IMR-90 (cell line): ENCODE measurements around the gene DHX34. TPM values are rescaled to one million over a fixed set of nuclear protein-coding genes. Genes with fewer than 3 reads are reported as not detected.

Source experiments
- ATAC-seq: fragments of 200-7000 bp; cut with Tn5 transposase; 2 replicates; pipeline ENCODE4 v1.9.1; 2020; ENCODE audit warnings: low read depth, mild to moderate bottlenecking, moderate library complexity
- BruUV-seq: library from RNA; stranded (reverse); fragments of 400-500 nt; replicated peaks from 2 replicates; lab custom pipeline; 2021; lab: Mats Ljungman, UMichigan
- CTCF ChIA-PET: fragments of 300-600 bp; formaldehyde crosslinking; extraction: SDS; loops from one replicate; lab custom pipeline; 2021; ENCODE audit warnings: antibody characterized with exemption; lab: Yijun Ruan, JAX
- POLR2A ChIA-PET: fragments of 300-600 bp; sonication (Branson Sonifier 250); formaldehyde crosslinking; loops from one replicate; lab custom pipeline; 2022; ENCODE audit warnings: antibody characterized with exemption; ENCODE audit not compliant: unreplicated experiment; lab: Charles Lee
- DNase-seq: peaks from one replicate; pipeline ENCODE4 v3.0.0; 2013
- H2AFZ ChIP-seq: replicated peaks from 2 replicates; pipeline ENCODE3; 2013; ENCODE audit warnings: low read length, mild to moderate bottlenecking; ENCODE audit not compliant: poor library complexity
- H2AK5ac ChIP-seq: 2 replicates; pipeline ENCODE4 v1.6.1; 2013; ENCODE audit warnings: low read depth, low read length, inconsistent platforms
- H2AK9ac ChIP-seq: replicated peaks from 2 replicates; pipeline ENCODE3; 2013; ENCODE audit warnings: mild to moderate bottlenecking, low read depth, low read length, moderate library complexity; ENCODE audit not compliant: poor library complexity
- H2BK120ac ChIP-seq: 2 replicates; pipeline ENCODE4 v1.6.1; 2013; ENCODE audit warnings: low read depth, low read length, inconsistent platforms
- H2BK15ac ChIP-seq: 3 replicates; pipeline ENCODE4 v1.6.1; 2013; ENCODE audit warnings: low read depth, low read length, inconsistent platforms
- H2BK20ac ChIP-seq: 2 replicates; pipeline ENCODE4 v1.6.1; 2013; ENCODE audit warnings: low read depth, mild to moderate bottlenecking, inconsistent platforms, low read length, moderate library complexity
- H2BK5ac ChIP-seq: 2 replicates; pipeline ENCODE4 v1.6.1; 2013; ENCODE audit warnings: mild to moderate bottlenecking, low read depth, low read length, inconsistent platforms; ENCODE audit not compliant: poor library complexity, severe bottlenecking
- H3K14ac ChIP-seq: replicated peaks from 2 replicates; pipeline ENCODE4 v1.6.1; 2013; ENCODE audit warnings: low read depth, low read length, inconsistent platforms
- H3K18ac ChIP-seq: 2 replicates; pipeline ENCODE4 v1.6.1; 2013; ENCODE audit warnings: low read depth, low read length, control low read depth
- H3K23ac ChIP-seq: 2 replicates; pipeline ENCODE4 v1.6.1; 2013; ENCODE audit warnings: low read depth, low read length, inconsistent platforms
- H3K27ac ChIP-seq: 2 replicates; pipeline ENCODE4 v1.5.1; 2013; ENCODE audit warnings: mild to moderate bottlenecking, control low read depth, low read length; ENCODE audit not compliant: insufficient read depth
- H3K27me3 ChIP-seq: 2 replicates; pipeline ENCODE4 v1.6.1; 2013; ENCODE audit warnings: low read length; ENCODE audit not compliant: control insufficient read depth, insufficient read depth
- H3K36me3 ChIP-seq: 2 replicates; pipeline ENCODE4 v1.6.1; 2013; ENCODE audit warnings: low read length, mixed read lengths; ENCODE audit not compliant: control insufficient read depth, insufficient read depth
- H3K4ac ChIP-seq: 2 replicates; pipeline ENCODE4 v1.6.1; 2013; ENCODE audit warnings: low read depth, low read length, inconsistent platforms
- H3K4me1 ChIP-seq: 2 replicates; pipeline ENCODE4 v1.6.1; 2013; ENCODE audit warnings: low read length, mixed read lengths; ENCODE audit not compliant: control insufficient read depth, insufficient read depth
- H3K4me2 ChIP-seq: 2 replicates; pipeline ENCODE4 v1.6.1; 2013; ENCODE audit warnings: low read depth, mild to moderate bottlenecking, control low read depth, low read length, moderate library complexity
- H3K4me3 ChIP-seq: 2 replicates; pipeline ENCODE4 v1.5.1; 2013; ENCODE audit warnings: low read depth, mild to moderate bottlenecking, control low read depth, low read length, moderate library complexity; ENCODE audit not compliant: insufficient read depth
- H3K56ac ChIP-seq: 2 replicates; pipeline ENCODE4 v1.6.1; 2013; ENCODE audit warnings: low read length, inconsistent platforms; ENCODE audit not compliant: insufficient read depth; ENCODE audit errors: extremely low read depth
- H3K79me1 ChIP-seq, 2 experiments: 2 replicates each; pipeline ENCODE4 v1.6.1; 2013; ENCODE audit warnings: low read length in 2 of 2, inconsistent platforms in 1 of 2, low read depth in 1 of 2
- H3K9ac ChIP-seq: 2 replicates; pipeline ENCODE4 v1.6.1; 2013; ENCODE audit warnings: low read depth, low read length, control low read depth
- H3K9me1 ChIP-seq: 2 replicates; pipeline ENCODE4 v1.6.1; 2013; ENCODE audit warnings: low read length, inconsistent platforms; ENCODE audit not compliant: insufficient read depth
- H3K9me3 ChIP-seq: 2 replicates; pipeline ENCODE4 v1.6.1; 2013; ENCODE audit warnings: low read length; ENCODE audit not compliant: control insufficient read depth, insufficient read depth
- H4K20me1 ChIP-seq: 2 replicates; pipeline ENCODE4 v1.6.1; 2013; ENCODE audit warnings: low read length, inconsistent platforms; ENCODE audit not compliant: insufficient read depth
- H4K5ac ChIP-seq: 2 replicates; pipeline ENCODE4 v1.6.1; 2013; ENCODE audit warnings: mild to moderate bottlenecking, low read depth, low read length, control low read depth
- H4K8ac ChIP-seq, 2 experiments: 2 replicates each; pipeline ENCODE4 v1.6.1; 2013; ENCODE audit warnings: low read depth in 2 of 2, low read length in 2 of 2, control low read depth in 1 of 2, inconsistent platforms in 1 of 2
- H4K91ac ChIP-seq: 2 replicates; pipeline ENCODE4 v1.6.1; 2013; ENCODE audit warnings: low read depth, low read length, inconsistent platforms; ENCODE audit not compliant: insufficient read depth
- BHLHE40 ChIP-seq: fragments of 150-350 bp; IDR thresholded peaks from 2 replicates; pipeline ENCODE4 v1.6.1; 2016; ENCODE audit warnings: mild to moderate bottlenecking, low read depth, low read length
- CHD1 ChIP-seq: IDR thresholded peaks from 2 replicates; pipeline ENCODE4 v1.6.1; 2012; ENCODE audit warnings: low read depth, low read length, improper control_type of control experiment
- RFX5 ChIP-seq: IDR thresholded peaks from 2 replicates; pipeline ENCODE4 v1.8.0; 2012; ENCODE audit warnings: low read depth, mild to moderate bottlenecking, low read length, moderate library complexity
- WGBS, 2 experiments: methylation state at CpG; one replicate each; pipeline versions ENCODE4 v1.1.5 to v1.1.7; 2013; ENCODE audit warnings: missing lambda C conversion rate in 2 of 2; ENCODE audit not compliant: insufficient read length in 1 of 2; ENCODE audit errors: extremely low coverage in 2 of 2; 5-methylcytosine and 5-hydroxymethylcytosine counted together
- dilution Hi-C: fragments of 300-500 bp; cut with HindIII; formaldehyde crosslinking; loops from one replicate; pipeline ENCODE4 v1.14.3; 2018; ENCODE audit warnings: low sequenced_read_pairs; ENCODE audit not compliant: unreplicated experiment
- in situ Hi-C: fragments of 300-500 bp; cut with MboI; formaldehyde crosslinking; loops from 3 replicates; pipeline ENCODE4 v1.14.3; 2019; ENCODE audit warnings: low sequenced_read_pairs, inconsistent platforms, mixed read lengths
- intact Hi-C: fragments of 100-400 bp; cut with micrococcal nuclease; formaldehyde crosslinking; loops from 2 replicates; pipeline ENCODE4 v1.10.0; 2022
- polyA plus RNA-seq, 3 experiments: library from polyadenylated mRNA; depleted of rRNA; stranded (reverse); fragments of >200 nt; gene quantifications; 2 replicates each; pipeline ENCODE4 v1.2.3, GENCODE V29; 2012; ENCODE audit warnings: low replicate concordance in 1 of 3
- total RNA-seq: library from RNA; depleted of rRNA; stranded (reverse); fragments of >200 nt; gene quantifications from 2 replicates; pipeline ENCODE4 v1.2.3, GENCODE V29; 2012; rRNA removed
- TF ChIP-seq, protein P1 (sequence below): fragments of 150-350 bp; IDR thresholded peaks from 2 replicates; pipeline ENCODE4 v1.6.1; 2016; ENCODE audit warnings: low read depth, mild to moderate bottlenecking, low read length, moderate library complexity, borderline replicate concordance
- TF ChIP-seq, protein P2 (sequence below): conservative IDR thresholded peaks from 2 replicates; pipeline ENCODE4 v1.5.1; 2012; ENCODE audit warnings: mild to moderate bottlenecking, low read depth, low read length, improper control_type of control experiment

The DHX34 gene
- total and polyA plus RNA-seq, 2 of the 4 experiments (the other 2 are of a cell fraction), result 4.5 to 13.7 TPM

DNA sequence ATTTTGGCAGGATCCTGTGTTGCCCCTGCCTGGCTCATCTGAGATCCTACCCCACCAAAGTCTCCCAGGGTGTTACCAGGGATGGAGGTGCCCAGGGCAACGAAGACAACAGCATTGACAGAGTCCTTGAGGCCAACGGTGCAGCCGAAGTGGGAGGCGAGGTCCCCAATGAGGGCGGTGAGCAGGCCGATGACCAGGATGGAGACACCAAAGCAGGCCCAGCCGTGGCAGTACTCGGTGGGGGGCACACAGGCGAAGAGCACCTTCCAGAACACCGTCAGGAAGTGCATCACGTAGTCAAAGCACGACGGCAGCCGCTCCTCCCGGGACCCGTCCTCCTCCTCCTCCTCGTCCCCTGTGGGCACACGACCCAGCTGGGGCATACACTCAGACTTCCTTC is 83.0 kb downstream of the DHX34 start:
- H3K4ac ChIP-seq, result no peak overlapping the region
- intact Hi-C loops (no loop called here), dilution Hi-C loops (no loop called here), in situ Hi-C loops (loop anchor here (10.0 kb wide), 1 partner anchor 353 kb away; no protein-coding TSS in a partner anchor)
- H3K18ac ChIP-seq, result no peak overlapping the region
- no peak overlapping the region for H2AK9ac ChIP-seq
- ATAC-seq, result no peak
- peaks cover 3% of the 10 kb centered on the region; the same call in 1 of the 2 replicates for H3K27me3 ChIP-seq
- no peak overlapping the region for H3K23ac ChIP-seq
- H3K9me3 ChIP-seq, result no peaks in the 10 kb centered on the region
- H4K8ac ChIP-seq, result no peak overlapping the region
- 87% methylated on average over 16 of the region's 18 CpGs; no CpG with 5 or more reads in 1 of the 2 experiments for WGBS, 2 experiments
- POLR2A ChIA-PET, result no interaction called here
- peaks cover 8% of the 10 kb centered on the region; the same call in 1 of the 2 replicates for H4K20me1 ChIP-seq
- TF ChIP-seq, protein P1, sequence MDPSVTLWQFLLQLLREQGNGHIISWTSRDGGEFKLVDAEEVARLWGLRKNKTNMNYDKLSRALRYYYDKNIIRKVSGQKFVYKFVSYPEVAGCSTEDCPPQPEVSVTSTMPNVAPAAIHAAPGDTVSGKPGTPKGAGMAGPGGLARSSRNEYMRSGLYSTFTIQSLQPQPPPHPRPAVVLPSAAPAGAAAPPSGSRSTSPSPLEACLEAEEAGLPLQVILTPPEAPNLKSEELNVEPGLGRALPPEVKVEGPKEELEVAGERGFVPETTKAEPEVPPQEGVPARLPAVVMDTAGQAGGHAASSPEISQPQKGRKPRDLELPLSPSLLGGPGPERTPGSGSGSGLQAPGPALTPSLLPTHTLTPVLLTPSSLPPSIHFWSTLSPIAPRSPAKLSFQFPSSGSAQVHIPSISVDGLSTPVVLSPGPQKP, result no peak
- no peak for TF ChIP-seq BHLHE40
- TF ChIP-seq RFX5, result no peak
- TF ChIP-seq, protein P2, sequence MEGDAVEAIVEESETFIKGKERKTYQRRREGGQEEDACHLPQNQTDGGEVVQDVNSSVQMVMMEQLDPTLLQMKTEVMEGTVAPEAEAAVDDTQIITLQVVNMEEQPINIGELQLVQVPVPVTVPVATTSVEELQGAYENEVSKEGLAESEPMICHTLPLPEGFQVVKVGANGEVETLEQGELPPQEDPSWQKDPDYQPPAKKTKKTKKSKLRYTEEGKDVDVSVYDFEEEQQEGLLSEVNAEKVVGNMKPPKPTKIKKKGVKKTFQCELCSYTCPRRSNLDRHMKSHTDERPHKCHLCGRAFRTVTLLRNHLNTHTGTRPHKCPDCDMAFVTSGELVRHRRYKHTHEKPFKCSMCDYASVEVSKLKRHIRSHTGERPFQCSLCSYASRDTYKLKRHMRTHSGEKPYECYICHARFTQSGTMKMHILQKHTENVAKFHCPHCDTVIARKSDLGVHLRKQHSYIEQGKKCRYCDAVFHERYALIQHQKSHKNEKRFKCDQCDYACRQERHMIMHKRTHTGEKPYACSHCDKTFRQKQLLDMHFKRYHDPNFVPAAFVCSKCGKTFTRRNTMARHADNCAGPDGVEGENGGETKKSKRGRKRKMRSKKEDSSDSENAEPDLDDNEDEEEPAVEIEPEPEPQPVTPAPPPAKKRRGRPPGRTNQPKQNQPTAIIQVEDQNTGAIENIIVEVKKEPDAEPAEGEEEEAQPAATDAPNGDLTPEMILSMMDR, result no peak
- no peak for TF ChIP-seq CHD1
- H3K79me1 ChIP-seq, result no peaks in the 10 kb centered on the region
- CTCF ChIA-PET, result interaction anchor here (1.0 to 2.2 kb wide), 2 partner anchors 52 to 275 kb away, joined by 5 to 10 read pairs; partner anchors contain the start of gene KPTN
- no peak overlapping the region for H2AK5ac ChIP-seq
- H3K14ac ChIP-seq, result no peak overlapping the region
- DNase-seq, result no peak
- H2BK20ac ChIP-seq, result no peak overlapping the region
- H3K9me1 ChIP-seq, result peaks cover 11% of the 10 kb centered on the region; the same call in 1 of the 2 replicates
- no peak overlapping the region for H3K27ac ChIP-seq
- H2AFZ ChIP-seq, result no peak overlapping the region
- BruUV-seq, result no TSS peak
- no peak overlapping the region for H3K4me2 ChIP-seq
- peaks cover 3% of the 10 kb centered on the region; the same call in 1 of the 2 replicates for H3K4me1 ChIP-seq
- no peaks in the 10 kb centered on the region for H3K36me3 ChIP-seq
- no peak overlapping the region for H2BK120ac ChIP-seq
- H4K5ac ChIP-seq, result no peak overlapping the region
- H4K91ac ChIP-seq, result no peak overlapping the region
- no peak overlapping the region for H3K4me3 ChIP-seq
- no peak overlapping the region for H3K56ac ChIP-seq
- no peak overlapping the region for H2BK5ac ChIP-seq
- H2BK15ac ChIP-seq, result no peak overlapping the region
- H3K9ac ChIP-seq, result no peak overlapping the region

Other genes starting within 250 kb of the DHX34 start
- gene ZC3H4, start 235.5 kb upstream of the DHX34 start, total RNA-seq, result 3.9 and 5.3 TPM in 2 replicates
- 8.9 and 9.3 TPM in 2 replicates for gene ZC3H4, start 235.5 kb upstream of the DHX34 start, polyA plus RNA-seq (2012; rRNA removed)
- gene SAE1, start 218.5 kb upstream of the DHX34 start, total RNA-seq, result 184 and 192 TPM in 2 replicates
- 137 and 165 TPM in 2 replicates for gene SAE1, start 218.5 kb upstream of the DHX34 start, polyA plus RNA-seq (2012; rRNA removed)
- gene BBC3, start 118.1 kb upstream of the DHX34 start, total RNA-seq, result 1.6 and 1.9 TPM in 2 replicates
- gene BBC3, start 118.1 kb upstream of the DHX34 start, polyA plus RNA-seq (2012; rRNA removed), result 6.5 and 7.3 TPM in 2 replicates
- gene CCDC9, start 92.8 kb upstream of the DHX34 start, total RNA-seq, result 2.9 and 3.6 TPM in 2 replicates
- 8.6 and 9.6 TPM in 2 replicates for gene CCDC9, start 92.8 kb upstream of the DHX34 start, polyA plus RNA-seq (2012; rRNA removed)
- 0.36 and 0.56 TPM in 2 replicates for gene INAFM1, start 74.4 kb upstream of the DHX34 start, total RNA-seq
- 7.8 and 11.0 TPM in 2 replicates for gene INAFM1, start 74.4 kb upstream of the DHX34 start, polyA plus RNA-seq (2012; rRNA removed)
- under 0.01 TPM in 1 of 2 replicates, not detected in the other for gene C5AR1, start 39.5 kb upstream of the DHX34 start, total RNA-seq
- gene C5AR1, start 39.5 kb upstream of the DHX34 start, polyA plus RNA-seq (2012; rRNA removed), result 1.0 TPM in 2 replicates
- gene C5AR2, start 17.1 kb upstream of the DHX34 start, total RNA-seq, result under 0.01 TPM in 1 of 2 replicates, not detected in the other
- gene C5AR2, start 17.1 kb upstream of the DHX34 start, polyA plus RNA-seq (2012; rRNA removed), result not detected in 2 replicates
- gene MEIS3, start 70.2 kb downstream of the DHX34 start, total RNA-seq, result 28.3 and 32.4 TPM in 2 replicates
- gene MEIS3, start 70.2 kb downstream of the DHX34 start, polyA plus RNA-seq (2012; rRNA removed), result 33.0 TPM in 2 replicates
- not detected in 2 replicates for gene SLC8A2, start 122.6 kb downstream of the DHX34 start, total RNA-seq
- 0.05 and 0.10 TPM in 2 replicates for gene SLC8A2, start 122.6 kb downstream of the DHX34 start, polyA plus RNA-seq (2012; rRNA removed)
- 3.9 and 4.1 TPM in 2 replicates for gene KPTN, start 134.9 kb downstream of the DHX34 start, total RNA-seq
- gene KPTN, start 134.9 kb downstream of the DHX34 start, polyA plus RNA-seq (2012; rRNA removed), result 13.5 and 15.4 TPM in 2 replicates
- gene NAPA, start 165.7 kb downstream of the DHX34 start, total RNA-seq, result 51.7 and 76.4 TPM in 2 replicates
- 126 and 139 TPM in 2 replicates for gene NAPA, start 165.7 kb downstream of the DHX34 start, polyA plus RNA-seq (2012; rRNA removed)
- gene ZNF541, start 223.8 kb downstream of the DHX34 start, total RNA-seq, result not detected in 2 replicates
- gene ZNF541, start 223.8 kb downstream of the DHX34 start, polyA plus RNA-seq (2012; rRNA removed), result not detected in 2 replicates